ENCODE measurements around the gene BMPR1A. TPM values are rescaled to one million over a fixed set of nuclear protein-coding genes. Genes with fewer than 3 reads are reported as not detected.

Gene BMPR1A
- total and polyA plus RNA-seq, 9 of the 15 experiments (the other 6 are each of a cell fraction or from before 2014, with no cell fraction given) = 1.6 to 17.5 (median 9.1) TPM

DNA sequence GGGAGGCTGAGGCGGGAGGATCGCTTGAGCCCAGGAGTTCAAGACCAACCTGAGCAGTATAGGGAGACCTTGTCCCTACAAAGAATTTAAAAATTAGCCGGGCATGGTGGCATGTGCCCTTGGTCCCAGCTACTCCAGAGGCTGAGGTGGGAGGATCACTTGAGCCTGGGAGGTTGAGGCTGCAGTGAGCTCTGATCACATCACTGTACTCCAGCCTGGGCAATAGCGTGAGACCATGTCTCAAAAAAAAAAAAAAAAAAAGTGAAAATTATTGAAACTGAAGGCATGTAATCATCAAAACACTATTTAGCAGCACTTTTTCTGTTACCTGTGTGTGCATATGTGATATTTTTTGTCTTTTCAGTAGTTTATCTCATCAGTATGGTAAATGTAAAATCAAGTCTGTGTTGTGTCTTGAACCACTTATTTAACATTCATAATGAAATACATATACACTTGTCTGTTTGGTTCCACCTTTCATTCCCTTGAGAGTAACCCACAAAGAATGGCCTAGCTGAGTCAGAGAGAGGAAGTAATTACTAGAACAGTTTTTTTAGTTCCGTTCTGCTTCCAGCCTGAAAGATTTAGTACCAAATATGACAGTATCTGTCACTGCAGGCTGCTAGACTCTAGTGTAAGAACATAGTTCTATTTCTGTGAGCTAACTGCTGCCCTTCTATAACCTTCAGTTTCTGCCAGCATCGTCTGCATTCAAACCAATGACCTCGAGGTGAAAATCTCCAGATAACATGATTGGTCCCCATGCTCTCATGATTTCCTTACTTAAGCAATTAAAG is 132.4 kb downstream of the BMPR1A start (continued):
- peak; percentile 93 for TF ChIP-seq DPF2 (IDR thresholded peaks at IDR 0.05)
- peak; percentile 55 for TF ChIP-seq NFE2 (IDR thresholded peaks at IDR 0.05; ENCODE audit: low read depth)
- no peak for TF ChIP-seq SRSF1 (IDR thresholded peaks at IDR 0.05; ENCODE audit: low read depth, low read length)
- peak; percentile 99 for TF ChIP-seq ETV1 (tag; conservative IDR thresholded peaks at IDR 0.05; ENCODE audit: low read depth)
- TF ChIP-seq ZNF384 (IDR thresholded peaks at IDR 0.05; ENCODE audit: low read depth, low read length) = peak; percentile 70
- no peak for TF ChIP-seq MCM7 (IDR thresholded peaks at IDR 0.05)
- no peak for TF ChIP-seq ZNF436 (CRISPR knock-in tag; IDR thresholded peaks at IDR 0.05)
- no peak for TF ChIP-seq TSC22D4 (tag; IDR thresholded peaks at IDR 0.05)
- peak; percentile 82 for TF ChIP-seq PKNOX1 (IDR thresholded peaks at IDR 0.05)
- TF ChIP-seq FOXP4 (CRISPR knock-in tag; IDR thresholded peaks at IDR 0.05; ENCODE audit: borderline replicate concordance) = no peak
- no peak for TF ChIP-seq PCBP2 (IDR thresholded peaks at IDR 0.05; ENCODE audit: low read depth, low read length, poor library complexity, severe bottlenecking)
- no peak for TF ChIP-seq TBP (optimal IDR thresholded peaks at IDR 0.05; ENCODE audit: low read depth, low read length)
- TF ChIP-seq ETV5 (CRISPR knock-in tag; IDR thresholded peaks at IDR 0.05; ENCODE audit: low read depth) = peak; percentile 94
- no peak for TF ChIP-seq SRSF7 (optimal IDR thresholded peaks at IDR 0.05; ENCODE audit: low read depth, low read length)
- TF ChIP-seq ELF1 (tag; IDR thresholded peaks at IDR 0.05) = no peak
- no peak for TF ChIP-seq ZBTB33 (CRISPR knock-in tag; IDR thresholded peaks at IDR 0.05)
- peak; percentile 87 for TF ChIP-seq ESRRA (IDR thresholded peaks at IDR 0.05; ENCODE audit: borderline replicate concordance, low read depth)
- no peak for TF ChIP-seq PTRF (tag; IDR thresholded peaks at IDR 0.05)
- TF ChIP-seq RBFOX2 (IDR thresholded peaks at IDR 0.05; ENCODE audit: low read depth, low read length) = no peak
- TF ChIP-seq PRDM10 (IDR thresholded peaks at IDR 0.05; ENCODE audit: partially characterized antibody) = no peak

Measured in K562 (cell line).